GM18907 (cell line): ENCODE measurements around the gene EMILIN2.
A peak's percentile ranks its signal among the peaks of the same experiment; 100 is the strongest.
"Not testable (repeated sequence)": the region's sequence is repeated elsewhere in the genome, so short reads cannot be mapped to it uniquely, and the experiment has no call there.

Experiments used
- ATAC-seq: cut with Tn5 transposase; IDR thresholded peaks from one replicate; pipeline ENCODE4 v1.9.1; 2021; ENCODE audit warnings: mild to moderate bottlenecking, moderate library complexity; ENCODE audit not compliant: unreplicated experiment

Gene EMILIN2

GRCh38 chr18:2913398-2914005 lies 66.7 kb downstream of the EMILIN2 start:
- no peak for ATAC-seq

- no peak for ATAC-seq
Observed at GRCh38 chr18:2914185-2914880, 67.5 kb downstream of the EMILIN2 start.

- no peak for ATAC-seq
Observed at GRCh38 chr18:2914881-2915240, 68.1 kb downstream of the EMILIN2 start.

GRCh38 chr18:2915486-2915885 lies 68.7 kb downstream of the EMILIN2 start:
- ATAC-seq, result not testable (repeated sequence)

GRCh38 chr18:2916184-2916583 lies 69.4 kb downstream of the EMILIN2 start:
- ATAC-seq, result no peak

- peak; percentile 62 for ATAC-seq
Observed at GRCh38 chr18:2917259-2918047, 70.6 kb downstream of the EMILIN2 start.

- no peak for ATAC-seq
Observed at GRCh38 chr18:2918761-2919550, 72.2 kb downstream of the EMILIN2 start.

- ATAC-seq, result no peak
Observed at GRCh38 chr18:2919600-2919999, 72.8 kb downstream of the EMILIN2 start.

- ATAC-seq, result no peak
Observed at GRCh38 chr18:2920027-2920426, 73.2 kb downstream of the EMILIN2 start.

GRCh38 chr18:2920546-2921343 lies 73.9 kb downstream of the EMILIN2 start:
- ATAC-seq, result no peak

GRCh38 chr18:2921778-2922177 lies 75.0 kb downstream of the EMILIN2 start:
- no peak for ATAC-seq

GRCh38 chr18:2923464-2923863 lies 76.7 kb downstream of the EMILIN2 start:
- ATAC-seq, result no peak

GRCh38 chr18:2924920-2925319 lies 78.1 kb downstream of the EMILIN2 start:
- no peak for ATAC-seq

GRCh38 chr18:2926528-2926927 lies 79.7 kb downstream of the EMILIN2 start:
- no peak for ATAC-seq

- ATAC-seq, result no peak
Observed at GRCh38 chr18:2927745-2928144, 80.9 kb downstream of the EMILIN2 start.

GRCh38 chr18:2932247-2933181 lies 85.7 kb downstream of the EMILIN2 start:
- ATAC-seq, result no peak

- no peak for ATAC-seq
Observed at GRCh38 chr18:2933995-2934394, 87.2 kb downstream of the EMILIN2 start.

- no peak for ATAC-seq
Observed at GRCh38 chr18:2935438-2936192, 88.8 kb downstream of the EMILIN2 start.

GRCh38 chr18:2939317-2939716 lies 92.5 kb downstream of the EMILIN2 start:
- ATAC-seq, result no peak
